Stimulated activated CD8-positive, alpha-beta memory T cell treated with anti-CD3 and anti-CD28 coated beads, Interleukin-15, amount 100 ng/mL, for 1 hour (primary cell): ENCODE data around the gene NFS1.
"Not testable (repeated sequence)": the region's sequence is repeated elsewhere in the genome, so short reads cannot be mapped to it uniquely, and the experiment has no call there.

ENCODE experiments used
- DNase-seq: peaks from one replicate; pipeline ENCODE4 v3.0.0-alpha.2; 2020; ENCODE audit warnings: low read depth

Gene NFS1

DNA sequence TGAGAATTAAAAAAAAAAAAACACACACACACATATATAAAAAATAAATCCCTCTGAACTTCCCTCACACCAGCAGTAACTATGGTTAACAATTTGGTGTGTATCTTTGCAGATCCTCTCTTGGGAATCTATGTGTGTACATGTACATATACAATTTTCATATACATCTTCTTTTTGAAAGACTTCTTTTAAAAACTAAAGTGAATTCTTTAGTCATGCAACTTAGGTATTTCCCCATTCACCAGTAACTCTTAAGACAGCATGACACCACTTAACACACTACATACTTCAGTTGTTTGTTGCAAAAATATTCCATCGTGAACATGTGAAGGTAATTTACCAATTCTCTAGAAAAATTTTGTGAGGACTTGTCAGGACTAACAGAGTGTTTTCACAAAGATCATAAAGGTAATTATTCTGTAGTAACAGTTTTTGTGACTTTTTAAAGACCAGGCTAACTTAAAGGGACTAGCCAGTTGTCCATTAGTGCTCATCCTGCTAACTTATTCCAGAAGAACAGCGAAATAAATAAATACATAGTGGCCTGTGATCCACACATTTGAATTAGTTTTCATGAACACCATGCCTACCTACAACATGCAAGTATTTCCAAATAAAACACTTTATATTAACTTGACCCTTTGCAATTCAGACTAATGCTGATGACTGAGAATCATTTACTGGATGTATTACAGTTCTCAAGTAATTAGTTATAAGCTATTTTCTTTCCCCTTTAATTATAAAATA, 30.9 kb upstream of the NFS1 start:
- no peak for DNase-seq

DNA sequence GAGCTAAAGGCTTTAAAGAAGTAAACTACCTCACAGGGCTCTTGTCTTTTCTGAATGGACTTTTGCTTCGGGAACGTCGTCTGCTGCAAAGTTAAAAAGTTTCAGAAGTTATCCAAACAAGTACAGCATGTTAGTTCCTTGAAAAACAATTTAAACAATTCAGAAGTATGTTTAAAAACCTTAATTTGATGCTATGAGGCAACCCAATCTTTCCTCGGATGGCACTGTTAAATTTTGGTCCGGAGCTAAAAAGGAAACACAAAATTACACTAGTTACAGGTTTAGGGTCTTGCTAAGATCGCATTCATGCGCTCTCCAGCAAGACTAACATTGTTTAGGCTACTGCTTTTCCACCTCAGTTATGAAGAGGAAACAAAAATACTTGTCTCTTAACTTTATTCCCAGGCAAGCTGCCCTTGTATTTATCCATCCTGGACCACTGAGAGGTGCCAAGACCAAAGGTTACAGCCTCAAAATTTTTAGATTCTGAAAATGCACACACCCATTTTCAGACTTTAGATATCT, 30.2 kb upstream of the NFS1 start:
- no peak for DNase-seq

DNA sequence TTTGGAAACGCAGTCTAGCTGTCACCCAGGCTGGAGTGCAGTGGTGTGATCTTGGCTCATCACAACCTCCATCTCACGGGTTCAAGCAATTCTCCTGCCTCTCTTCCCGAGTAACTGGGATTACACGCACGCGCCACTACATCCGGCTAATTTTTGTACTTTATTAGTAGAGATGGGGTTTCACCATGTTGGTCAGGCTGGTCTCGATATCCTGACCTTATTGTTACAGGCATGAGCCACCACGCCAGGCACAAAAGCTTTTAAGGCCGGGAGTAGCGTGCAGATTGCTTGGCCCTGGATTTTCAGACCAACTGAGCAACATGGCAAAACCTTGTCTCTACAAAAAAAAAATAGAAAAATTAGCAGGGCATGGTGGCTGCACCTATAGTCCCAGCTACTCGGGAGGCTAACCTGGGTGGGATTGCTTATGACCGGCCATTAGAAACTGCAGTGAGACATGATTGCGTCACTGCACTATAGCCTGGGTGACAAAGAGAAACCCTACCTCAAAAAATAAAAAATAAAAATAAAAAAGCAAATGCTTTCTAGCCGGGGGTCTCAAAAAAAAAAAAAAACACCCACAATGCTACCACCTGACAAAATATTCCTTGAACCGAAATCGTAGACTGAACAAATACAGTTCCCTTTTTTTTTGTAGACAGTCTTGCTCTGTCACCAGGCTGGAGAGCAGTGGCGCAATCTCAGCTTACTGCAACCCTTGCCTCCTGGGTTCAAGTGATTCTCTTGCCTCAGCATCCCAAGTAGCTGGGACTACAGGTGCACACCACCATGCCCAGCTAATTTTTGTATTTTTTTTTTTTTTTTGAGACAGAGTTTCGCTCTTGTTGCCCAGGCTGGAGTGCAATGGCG, 27.9 kb upstream of the NFS1 start:
- no peak for DNase-seq

DNA sequence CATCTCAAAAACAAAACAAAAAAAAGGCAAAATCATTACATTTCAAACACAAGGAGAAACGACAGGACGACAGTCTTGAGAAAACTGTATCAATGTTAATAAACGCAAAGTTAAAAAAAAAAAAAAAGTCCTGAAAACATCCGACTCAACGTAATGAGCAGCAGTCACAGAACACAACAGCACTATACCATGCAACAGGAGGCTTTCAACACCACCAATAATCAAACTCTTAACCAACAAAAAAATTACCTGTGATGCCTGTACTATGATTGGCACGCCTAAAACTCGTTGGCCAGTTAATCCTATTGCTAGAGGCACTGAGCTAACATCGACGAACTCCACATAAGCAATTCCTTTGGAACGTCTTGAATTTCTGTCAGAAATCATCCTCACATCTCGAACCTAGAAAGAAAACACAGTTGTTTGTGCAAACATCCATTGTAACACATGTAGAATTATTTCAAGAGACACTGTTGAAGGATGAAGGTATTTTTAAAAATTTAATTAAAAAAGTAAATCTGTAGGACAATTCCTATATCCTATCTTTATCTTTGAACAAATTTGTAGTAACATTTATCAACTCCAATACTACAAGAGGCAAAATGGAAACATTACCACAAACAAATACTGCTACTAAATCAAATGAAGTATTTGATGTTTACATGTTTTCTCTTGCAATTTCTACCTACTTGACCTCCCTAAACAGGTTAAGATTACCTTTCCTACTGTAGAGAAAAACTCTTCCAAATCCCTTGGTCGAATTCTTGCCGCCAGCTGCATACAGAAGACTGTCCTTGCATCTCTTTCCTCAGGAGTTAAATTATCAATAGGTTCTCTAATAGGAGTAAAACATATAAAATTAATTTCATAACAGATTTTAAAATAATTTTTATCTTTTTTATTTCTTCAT, 25.4 kb upstream of the NFS1 start:
- no peak for DNase-seq

DNA sequence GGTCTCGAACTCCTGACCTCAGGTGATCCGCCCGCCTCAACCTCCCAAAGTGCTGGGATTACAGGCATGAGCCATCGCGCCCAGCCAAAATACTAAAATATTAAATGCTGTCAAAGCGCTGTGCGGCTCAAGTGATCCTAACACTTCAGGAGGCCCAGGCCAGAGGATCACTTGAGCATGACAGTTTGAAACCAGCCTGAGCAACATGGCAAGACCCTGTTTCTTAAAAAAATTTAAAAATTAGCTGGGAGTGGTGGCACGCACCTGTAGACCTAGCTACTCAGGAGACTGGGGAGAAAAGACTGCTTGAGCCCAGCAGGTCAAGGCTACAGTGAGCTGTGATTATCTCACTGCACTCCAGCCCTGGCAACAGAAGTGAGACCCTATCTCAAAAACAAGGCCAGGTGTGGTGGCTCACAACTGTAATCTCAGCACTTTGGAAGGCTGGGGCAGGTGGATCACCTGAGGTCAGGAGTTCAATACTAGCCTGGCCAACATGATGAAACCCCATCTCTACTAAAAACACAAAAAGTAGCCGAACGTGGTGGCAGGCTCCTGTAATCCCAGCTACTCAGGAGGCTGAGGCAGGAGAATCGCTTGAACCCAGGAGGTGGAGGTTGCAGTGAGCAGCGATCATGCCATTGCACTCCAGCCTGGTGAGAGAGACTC, 24.6 kb upstream of the NFS1 start:
- DNase-seq, result not testable (repeated sequence)

DNA sequence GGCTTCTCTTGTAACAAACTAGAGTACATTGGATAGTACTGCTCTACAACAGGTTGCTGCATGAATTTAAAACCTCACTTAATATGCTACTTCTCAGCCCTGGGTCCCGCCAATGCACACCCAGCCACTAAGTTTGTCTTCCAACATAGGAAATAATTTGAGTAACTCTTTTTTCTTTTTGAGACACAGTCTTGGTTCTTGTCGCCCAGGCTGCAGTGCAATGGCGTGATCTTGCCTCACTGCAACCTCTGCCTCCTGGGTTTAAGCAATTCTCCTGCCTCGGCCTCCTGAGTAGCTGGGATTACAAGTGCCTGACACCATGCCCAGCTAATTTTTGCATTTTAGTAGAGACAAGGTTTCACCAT, 24.1 kb upstream of the NFS1 start:
- DNase-seq, result not testable (repeated sequence)

DNA sequence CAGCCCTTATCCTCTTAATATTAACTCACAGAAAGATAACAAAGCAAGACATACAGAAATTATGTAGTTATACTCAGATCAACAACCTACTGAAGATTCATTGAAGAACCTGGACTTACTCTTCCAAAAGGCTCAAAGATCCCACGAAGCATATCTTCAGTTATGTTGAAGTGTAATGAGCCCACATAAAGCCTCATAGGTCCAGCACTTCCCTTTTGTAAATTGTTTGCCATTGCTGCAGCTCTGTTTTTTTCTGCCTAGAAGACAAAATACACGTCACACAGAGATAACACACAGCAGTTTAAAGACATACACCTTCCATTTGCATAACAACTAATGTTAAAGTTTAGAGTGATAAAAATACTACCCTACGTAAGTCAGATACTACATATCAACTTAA, 22.5 kb upstream of the NFS1 start:
- no peak for DNase-seq

DNA sequence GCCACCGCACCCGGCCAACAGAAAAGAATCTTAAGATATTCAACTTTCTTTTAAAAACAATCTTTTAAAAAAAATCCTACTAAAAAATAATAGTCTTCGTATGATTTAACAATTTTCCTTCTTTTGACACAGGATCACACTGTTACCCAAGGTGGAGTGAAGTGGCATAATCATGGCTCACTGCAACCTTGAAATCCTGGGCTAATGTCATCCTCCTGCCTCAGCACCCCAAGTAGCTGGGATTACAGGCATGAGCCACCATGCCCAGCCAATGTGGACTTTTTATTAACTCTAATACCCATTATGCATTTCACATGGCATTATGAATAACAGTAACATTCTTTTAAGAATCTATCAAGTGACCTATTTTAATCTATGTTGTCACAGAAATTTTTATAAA, 22.1 kb upstream of the NFS1 start:
- DNase-seq, result no peak

DNA sequence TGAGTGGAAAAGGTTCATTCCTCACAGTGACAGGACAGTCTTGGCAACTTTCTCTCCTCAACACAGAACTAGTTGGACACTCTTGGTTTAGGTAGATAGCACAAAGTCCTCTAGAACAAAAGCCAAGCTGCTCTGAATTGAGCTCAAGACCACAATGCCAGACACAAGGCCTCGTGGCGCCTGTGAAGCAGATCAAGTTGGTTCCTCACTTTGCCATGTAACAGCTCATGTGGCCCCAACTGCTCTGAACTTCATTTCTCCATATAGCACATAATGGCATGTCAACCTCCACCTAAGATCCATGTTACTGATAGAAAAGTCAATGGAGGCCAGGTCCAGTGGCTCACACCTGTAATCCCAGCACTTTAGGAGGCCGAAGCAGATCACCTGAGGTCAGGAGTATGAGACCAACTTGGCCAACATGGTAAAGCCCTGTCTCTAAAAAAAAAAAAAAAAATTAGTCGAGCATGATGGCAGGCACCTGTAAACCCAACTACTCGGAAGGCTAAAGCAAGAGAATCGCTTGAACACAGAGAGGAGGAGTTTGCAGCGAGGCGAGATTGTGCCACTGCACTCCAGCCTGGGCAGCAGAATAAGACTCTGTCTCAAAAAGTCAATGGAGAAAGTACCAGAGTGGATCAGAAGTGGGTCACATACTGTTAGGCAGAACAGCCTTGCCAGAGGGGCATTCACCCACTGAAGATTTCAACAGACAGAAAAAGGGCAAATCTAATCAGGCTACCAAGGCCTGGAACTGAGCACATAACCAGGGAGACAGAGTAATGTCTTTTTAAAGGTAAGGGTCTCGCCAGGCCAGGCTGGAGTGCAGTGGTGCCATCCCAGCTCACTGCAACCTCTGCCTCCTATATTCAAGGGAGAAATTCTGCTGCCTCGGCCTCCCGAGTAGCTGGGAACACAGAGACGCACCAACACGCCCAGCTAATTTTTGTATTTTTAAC, 21.3 kb upstream of the NFS1 start:
- no peak for DNase-seq

DNA sequence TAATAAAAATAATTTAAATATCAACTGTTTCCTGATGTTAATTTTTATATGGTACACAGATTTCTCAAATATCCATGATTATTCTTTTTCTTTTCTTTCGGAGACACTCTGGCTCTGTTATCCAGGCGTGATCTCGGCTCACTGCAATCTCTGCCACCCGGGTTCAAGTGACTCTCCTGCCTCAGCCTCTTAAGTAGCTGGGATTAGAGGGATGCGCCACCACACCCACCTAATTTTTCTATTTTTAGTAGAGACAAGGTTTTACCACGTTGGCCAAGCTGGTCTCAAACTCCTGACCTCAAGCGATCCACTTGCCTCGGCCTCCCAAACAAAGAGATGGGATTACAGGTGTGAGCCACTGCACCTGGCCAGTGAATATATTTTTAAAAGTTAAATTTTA, 20.6 kb upstream of the NFS1 start:
- no peak for DNase-seq

DNA sequence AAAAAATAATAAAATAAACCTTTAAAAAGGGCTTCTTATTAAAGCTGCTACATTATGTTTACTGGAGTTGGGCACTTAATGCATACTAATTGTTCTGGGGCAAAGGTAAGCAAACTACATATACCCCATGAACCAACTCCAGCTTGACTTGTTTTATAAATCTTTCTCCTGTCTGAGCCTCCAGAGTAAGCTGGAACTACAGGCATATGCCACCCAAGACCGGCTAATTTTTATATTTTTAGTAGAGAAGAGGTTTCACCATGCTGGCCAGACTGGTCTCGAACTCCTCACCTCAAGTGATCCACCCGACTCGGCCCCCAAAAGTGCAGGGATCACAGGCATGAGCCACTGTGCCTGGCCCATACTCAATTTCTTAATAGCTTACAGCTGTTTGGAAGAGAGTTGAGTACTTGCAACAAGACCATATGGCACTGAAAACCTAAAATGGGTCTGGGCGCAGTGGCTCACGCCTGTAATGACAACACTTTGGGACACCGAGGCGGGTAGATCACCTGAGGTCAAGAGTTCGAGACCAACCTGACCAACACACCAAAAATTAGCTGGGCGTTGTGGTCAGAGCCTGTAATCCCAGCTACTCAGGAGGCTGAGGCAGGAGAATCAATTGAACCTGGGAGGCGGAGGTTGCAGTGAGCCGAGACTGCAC, 20.0 kb upstream of the NFS1 start:
- no peak for DNase-seq

DNA sequence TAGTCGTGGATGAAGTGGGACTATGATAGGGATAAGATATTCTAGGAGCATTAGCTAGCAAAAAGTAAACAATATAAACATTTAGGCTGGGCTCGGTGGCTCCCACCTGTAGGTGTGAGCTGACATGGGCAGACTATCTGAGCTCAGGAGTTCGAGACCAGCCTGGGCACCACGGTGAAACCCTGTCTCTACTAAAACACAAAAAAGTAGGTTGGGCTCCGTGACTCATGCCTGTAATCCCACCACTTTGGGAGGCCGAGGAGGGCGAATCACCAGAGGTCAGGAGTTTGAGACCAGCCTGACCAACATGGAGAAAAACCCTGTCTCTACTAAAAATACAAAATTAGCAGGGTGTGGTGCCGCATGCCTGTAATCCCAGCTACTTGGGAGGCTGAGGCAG, 19.2 kb upstream of the NFS1 start:
- not testable (repeated sequence) for DNase-seq

DNA sequence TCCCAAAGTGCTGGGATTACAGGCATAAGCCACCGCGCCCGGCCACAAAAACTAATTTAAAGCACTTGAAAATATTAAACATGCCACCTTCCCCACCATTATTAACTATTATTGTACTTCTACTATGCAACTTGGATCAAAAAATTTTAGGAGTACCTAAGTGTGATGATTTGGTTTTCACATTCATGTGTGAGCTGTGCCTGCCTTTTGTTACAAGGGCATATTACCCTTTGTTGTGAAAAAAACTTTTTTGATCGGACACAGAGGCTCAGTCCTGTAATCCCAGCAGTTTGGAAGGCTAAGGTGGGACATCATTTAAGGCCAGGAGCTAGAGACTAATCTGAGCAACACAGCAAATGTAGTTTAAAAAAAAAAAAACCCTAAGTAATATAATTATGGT, 17.2 kb upstream of the NFS1 start:
- no peak for DNase-seq

DNA sequence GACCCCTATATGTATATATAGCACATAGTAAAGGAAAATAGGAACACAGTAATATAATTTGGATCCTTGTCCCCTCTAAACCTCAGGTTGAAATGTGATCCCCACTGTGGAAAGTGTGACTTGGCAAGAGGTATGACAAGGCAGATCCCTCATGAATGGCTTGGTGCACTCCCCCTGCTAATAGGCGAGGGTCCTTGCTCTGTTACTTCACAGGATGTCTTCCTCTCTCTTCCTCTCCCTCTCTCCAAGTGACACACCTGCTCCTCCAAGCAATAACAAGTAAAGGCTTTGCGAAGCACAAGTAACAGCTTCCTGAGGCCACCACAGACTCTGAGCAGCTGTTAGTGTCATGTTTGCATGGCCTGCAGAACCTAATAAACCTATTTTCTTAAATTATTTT, 16.5 kb upstream of the NFS1 start:
- no peak for DNase-seq

DNA sequence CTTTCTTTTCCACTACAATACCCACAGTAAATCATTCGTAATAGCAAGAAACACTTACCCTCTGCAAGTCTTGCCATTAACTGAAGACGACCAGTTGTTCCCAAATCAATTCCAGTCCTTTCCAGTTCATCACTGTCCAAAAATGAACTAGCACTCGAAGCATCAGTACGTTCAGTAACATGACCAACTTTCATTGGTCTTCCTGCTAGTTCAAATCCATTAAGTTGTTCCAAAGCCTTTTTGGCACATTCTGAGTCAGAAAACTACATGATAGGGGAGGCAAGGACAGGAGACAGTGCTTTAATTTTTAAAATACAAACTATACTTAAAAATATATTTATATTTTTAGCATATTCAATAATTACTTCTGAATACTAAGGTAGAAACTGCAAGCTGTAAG, 15.0 kb upstream of the NFS1 start:
- no peak for DNase-seq

DNA sequence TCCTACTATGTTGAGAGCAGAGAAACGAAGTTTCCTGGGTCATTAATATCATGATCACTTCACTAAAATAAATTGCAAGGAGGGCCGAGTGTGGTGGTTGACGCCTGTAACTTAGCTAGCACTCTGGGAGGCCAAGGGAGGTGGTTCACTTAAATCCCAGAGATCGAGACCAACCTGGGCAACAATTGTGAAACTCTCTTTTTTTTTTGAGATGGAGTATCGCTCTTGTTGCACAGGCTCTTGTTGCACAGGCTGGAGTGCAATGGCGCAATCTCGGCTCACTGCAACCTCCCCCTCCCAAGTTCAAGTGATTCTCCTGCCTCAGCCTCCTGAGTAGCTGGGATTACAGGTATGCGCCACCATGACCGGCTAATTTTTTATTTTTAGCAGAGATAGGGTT, 14.0 kb upstream of the NFS1 start:
- DNase-seq, result not testable (repeated sequence)

DNA sequence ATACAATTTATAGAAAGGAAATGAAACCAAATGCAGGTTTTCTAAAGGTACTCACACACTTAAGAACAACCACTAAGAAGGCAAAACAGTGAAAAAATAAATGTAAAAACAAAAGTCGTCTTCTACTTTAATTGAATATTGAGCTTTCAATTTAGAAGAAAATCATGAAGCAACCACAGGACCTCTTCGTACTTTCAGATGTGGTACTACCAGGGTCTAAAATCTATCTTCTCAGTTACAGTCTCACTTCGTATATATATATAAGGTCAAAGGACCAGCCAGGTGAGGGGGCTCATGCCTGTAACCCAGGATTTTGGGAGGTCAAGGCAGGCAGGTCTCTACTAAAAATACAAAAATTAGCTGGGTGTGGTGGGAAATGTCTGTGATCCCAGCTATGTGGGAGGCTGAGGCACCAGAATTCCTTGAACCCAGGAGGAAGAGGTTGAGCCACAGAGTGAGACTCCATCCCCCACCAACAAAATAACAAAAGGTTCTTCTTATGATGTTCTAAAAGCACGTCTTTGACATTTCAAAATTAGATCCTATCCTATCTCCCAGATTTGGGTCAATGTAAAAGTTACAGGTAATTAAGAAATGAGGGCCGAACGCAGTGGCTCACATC, 12.5 kb upstream of the NFS1 start:
- DNase-seq, result no peak

DNA sequence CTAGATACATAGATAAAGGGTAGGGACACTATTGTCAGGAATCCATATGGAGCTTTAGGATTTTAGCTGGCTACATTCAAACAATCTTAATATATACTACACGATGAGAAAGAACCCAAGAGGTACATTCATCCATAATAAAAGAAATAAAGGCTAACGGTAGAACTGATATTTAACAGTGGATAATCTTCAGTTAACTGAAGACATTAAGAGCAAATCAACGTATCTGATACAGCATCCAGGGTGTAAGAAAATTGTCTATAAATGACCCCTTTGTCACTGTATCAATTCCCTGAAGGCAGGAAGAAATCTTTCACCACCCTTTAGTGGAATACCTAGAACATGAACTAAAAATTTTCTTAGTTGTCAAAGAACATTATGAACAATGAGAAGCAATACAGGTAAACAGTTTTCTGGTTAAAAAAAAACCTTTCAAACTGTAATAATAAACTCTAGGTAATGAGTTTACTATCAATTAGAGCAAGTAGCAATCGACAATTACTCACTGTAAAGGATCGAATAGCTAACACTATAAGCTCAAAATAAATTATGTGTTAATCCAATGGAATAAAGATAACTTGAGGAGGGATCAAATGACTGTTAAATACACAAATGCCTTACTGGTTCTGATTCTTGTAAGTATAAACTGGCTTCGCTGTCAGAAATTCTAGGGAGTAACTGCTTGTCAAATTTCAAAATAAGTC, 11.9 kb upstream of the NFS1 start:
- no peak for DNase-seq

DNA sequence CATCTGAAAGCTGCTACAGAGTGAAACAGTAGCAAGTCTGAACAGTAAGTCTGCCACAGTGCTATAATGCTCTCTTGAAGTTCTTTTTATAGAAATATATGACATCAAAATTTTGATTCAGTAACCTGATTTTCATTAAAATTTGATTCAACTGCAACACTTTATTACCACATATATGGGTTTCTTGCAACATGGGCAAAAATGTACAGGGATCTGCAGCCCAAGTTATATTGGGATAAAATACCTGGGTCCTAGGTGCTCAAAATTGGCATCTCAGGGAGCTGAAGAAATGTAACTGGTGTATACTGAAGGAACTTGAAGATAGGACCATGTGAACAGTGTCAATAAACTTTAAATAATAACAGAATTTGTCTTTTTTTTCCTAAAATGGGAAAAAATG, 10.9 kb upstream of the NFS1 start:
- DNase-seq, result no peak
